SK-N-MC (cell line): Measurements from ENCODE around the gene LRPAP1.
"Not testable (repeated sequence)": the region's sequence is repeated elsewhere in the genome, so short reads cannot be mapped to it uniquely, and the experiment has no call there.

Experiments
- EZH2 ChIP-seq: fragments of 200-600 bp; sonication (generic); IDR thresholded peaks from one replicate; pipeline ENCODE4 v1.6.1; 2017; ENCODE audit warnings: antibody characterized with exemption
- FOXP2 ChIP-seq: optimal IDR thresholded peaks from 2 replicates; pipeline ENCODE3; 2011; ENCODE audit warnings: mild to moderate bottlenecking, moderate library complexity; ENCODE audit not compliant: insufficient read depth; ENCODE audit errors: extremely low read length, control extremely low read depth
- POLR2AphosphoS5 ChIP-seq: IDR thresholded peaks from 2 replicates; pipeline ENCODE4 v1.6.1; 2012; ENCODE audit warnings: mild to moderate bottlenecking, low read depth, low read length, borderline replicate concordance

DNA sequence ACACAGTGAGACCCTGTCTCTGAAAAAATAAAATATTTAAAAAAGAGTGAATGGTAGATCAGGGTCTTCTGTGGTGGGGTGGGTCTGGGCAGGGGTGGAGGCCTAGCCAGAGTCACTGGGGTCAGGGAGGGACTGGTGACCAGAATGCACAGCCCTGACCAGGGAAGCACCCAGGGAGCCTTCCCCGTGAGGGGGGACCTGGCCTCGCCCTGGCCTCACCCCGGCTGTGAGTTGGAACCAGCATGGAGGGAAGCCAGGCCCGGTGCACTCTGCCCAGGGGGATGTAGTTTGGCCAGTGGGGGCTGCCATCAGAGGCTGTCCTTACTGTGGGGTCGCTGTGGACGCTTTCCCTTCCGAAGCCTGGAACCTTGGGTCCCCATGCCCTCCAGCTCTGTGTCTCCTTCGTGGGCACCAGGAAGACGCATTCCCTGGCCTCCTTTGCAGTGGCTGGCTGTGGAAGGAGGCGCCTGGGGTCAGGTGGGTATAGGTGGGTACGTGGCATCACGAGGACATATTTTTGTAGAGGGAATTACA, 18.6 kb upstream of the LRPAP1 start:
- not testable (repeated sequence) for TF ChIP-seq POLR2AphosphoS5, EZH2, FOXP2
